ENCODE data around the gene IFNA21.
A peak's percentile ranks its signal among the peaks of the same experiment; 100 is the strongest.
"Not testable (repeated sequence)": the region's sequence is repeated elsewhere in the genome, so short reads cannot be mapped to it uniquely, and the experiment has no call there.

Gene IFNA21

DNA sequence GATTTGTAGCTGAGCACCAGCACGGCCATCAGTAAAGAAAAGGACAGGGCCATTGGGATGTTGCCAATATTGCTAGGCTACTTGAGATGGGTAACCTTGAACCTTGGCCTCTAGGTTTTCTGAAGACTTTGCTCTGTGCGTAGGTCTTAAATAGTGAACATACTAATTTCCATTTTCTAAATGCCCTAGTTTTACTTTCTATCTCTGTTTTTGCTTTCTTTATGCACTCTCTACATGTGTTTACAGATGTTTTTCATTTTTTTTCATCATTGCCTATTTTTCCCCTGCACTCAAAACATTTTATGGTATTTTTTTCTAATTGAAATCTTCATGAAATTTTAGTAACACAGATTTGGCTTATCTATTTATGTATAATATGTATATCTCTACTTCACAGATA lies at the start of gene IFNA21:
Gene IFNA21, minus strand, starts transcription at position 101 of the 400 bp plus-strand sequence. Its CDS starts 48 bp downstream, at position 53.
- not testable (repeated sequence) for DNase-seq

- DNase-seq = not testable (repeated sequence)
Observed at GRCh38 chr9:21213411-21214326, 47.2 kb upstream of the IFNA21 start.

GRCh38 chr9:21212160-21212559 lies 45.7 kb upstream of the IFNA21 start:
- not testable (repeated sequence) for DNase-seq

DNA sequence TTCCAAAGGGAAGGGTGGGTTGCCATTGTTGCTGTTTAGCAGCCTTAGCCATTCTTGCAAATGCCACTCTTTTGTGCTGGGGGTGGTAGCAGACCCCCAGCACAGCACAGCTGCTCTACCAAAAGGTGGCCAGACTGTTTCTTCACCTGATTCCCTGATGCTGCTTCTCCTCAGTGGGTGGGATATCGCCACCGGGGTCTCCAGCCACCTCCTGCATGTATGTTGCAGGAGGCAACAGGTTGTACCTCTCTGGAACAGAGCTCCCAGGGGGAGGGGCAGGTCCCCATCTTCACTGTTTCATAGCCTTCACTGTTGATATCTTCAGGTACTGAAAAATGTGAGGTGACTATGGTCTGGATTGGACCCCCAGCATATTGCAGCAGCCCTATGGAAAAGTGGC lies 44.3 kb upstream of the IFNA21 start:
- DNase-seq = not testable (repeated sequence)

- DNase-seq = no peak
Observed at GRCh38 chr9:21210311-21210710, 43.9 kb upstream of the IFNA21 start.

DNA sequence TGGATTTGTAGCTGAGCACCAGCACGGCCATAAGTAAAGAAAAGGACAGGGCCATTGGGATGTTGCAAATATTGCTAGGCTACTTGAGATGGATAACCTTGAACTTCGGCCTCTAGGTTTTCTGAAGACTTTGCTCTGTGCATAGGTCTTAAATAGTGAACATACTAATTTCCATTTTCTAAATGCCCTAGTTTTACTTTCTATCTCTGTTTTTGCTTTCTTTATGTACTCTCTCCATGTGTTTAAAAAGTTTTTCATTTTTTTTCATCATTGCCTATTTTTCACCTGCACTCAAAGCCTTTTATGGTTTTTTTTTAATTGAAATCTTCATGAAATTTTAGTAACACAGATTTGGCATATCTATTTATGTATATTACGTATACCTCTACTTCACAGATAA lies 40.6 kb upstream of the IFNA21 start, which contains the start of gene IFNA10:
Gene IFNA10, minus strand, starts transcription at position 101 of the 400 bp plus-strand sequence. Its CDS starts 46 bp downstream, at position 55.
- DNase-seq = not testable (repeated sequence)

DNA sequence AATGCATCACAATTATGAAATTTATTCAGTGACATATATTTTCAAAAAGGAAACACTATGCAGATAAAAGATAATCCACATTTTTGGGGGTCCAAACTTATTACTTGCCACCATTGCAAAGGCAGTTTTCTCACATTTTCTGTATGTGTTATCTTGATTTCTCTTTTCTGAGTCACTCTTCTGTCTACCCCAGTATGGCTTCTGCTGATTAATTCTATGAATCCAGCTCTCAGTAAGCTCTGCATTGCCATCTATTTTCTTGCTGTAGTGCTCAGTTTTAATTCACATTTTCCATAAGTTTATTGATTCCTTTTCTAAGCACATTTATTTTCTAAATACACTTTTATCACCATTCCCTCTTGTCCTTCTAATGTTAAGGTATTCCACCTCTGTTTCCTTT lies 38.7 kb upstream of the IFNA21 start:
- no peak for DNase-seq

DNA sequence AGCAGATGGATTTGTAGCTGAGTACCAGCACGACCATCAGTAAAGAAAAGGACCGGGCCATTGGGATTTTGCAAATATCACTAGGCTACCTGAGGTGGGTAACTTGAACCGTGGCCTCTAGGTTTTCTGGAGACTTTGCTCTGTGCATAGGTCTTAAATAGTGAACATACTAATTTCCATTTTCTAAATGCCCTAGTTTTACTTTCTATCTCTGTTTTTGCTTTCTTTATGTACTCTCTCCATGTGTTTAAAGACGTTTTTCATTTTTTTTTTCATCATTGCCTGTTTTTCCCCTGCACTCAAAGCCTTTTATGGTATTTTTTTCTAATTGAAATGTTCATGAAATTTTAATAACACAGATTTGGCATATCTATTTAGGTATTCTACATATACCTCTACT lies 35.6 kb upstream of the IFNA21 start, which contains the start of gene IFNA7:
Gene IFNA7, minus strand, starts transcription at position 101 of the 400 bp plus-strand sequence. Its CDS starts 40 bp downstream, at position 61.
- DNase-seq = not testable (repeated sequence)

GRCh38 chr9:21194867-21195776 lies 28.7 kb upstream of the IFNA21 start:
- DNase-seq = not testable (repeated sequence)

- not testable (repeated sequence) for DNase-seq
Observed at GRCh38 chr9:21187487-21187886, 21.0 kb upstream of the IFNA21 start, which contains the start of gene IFNA4. TSS of gene IFNA4 (minus strand) at chr9:21187587. CDS start at chr9:21187531, 56 bp downstream.

DNA sequence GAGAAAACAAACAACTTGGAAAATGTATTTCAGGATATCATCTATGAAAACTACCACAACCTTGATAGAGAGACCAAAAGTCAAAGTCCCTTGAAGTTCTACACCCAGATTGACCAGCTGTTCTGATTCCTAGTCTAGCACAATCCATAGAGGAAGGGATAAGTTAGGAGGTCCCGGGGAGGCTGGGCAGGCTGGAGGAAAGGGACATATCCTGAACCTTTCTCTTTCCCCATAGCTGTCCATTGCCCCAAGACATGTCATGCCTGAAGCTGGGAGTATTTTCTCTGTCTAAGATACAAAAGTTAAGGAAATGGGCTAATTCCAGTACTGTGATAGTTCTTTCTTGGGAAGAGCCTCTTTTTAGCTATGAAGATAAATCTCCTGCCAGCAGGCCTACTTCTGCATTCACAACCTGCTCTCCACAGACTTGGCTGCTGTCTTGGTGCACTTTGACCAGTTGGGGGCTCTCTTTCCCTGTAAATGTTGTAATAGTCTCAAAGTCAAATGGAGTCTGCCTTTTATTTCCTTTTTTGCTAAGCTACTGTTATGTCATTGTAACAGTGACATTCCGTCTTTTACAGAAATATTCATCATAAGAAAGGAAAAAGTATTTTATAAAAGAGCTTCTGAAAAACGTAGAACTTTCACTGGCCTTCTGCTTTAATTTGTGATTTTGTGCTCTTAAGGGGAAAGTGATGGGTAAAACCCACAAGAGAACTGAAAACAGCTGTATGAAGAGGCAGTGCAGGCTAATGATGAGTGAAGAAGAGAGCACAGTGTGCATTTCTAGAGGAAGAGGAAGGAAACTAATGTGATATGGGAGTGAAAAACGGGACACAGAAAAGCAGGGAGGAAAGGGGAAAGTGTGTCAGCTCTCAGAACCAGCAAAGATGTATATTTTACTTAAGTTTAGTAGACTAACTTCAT lies 16.6 kb upstream of the IFNA21 start:
- not testable (repeated sequence) for DNase-seq

DNA sequence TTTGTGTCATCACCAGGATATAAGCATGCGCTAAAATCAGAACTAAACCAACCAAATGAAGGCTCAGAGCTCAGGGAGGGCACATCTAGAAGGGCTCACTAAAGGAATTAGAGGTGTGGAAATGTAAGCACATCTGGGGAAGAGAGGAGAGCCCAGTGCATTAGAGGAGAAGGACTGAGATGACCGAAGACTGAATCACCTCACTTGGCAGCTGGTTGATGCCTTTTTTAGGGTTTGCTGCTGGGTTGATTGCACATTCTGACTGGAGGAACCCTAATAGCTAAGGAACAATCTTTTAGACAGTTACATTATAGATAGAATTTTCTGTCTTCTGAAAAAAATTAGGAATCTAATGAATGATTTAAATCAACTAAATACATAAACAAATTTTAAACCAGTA lies 8.2 kb upstream of the IFNA21 start:
- no peak for DNase-seq

DNA sequence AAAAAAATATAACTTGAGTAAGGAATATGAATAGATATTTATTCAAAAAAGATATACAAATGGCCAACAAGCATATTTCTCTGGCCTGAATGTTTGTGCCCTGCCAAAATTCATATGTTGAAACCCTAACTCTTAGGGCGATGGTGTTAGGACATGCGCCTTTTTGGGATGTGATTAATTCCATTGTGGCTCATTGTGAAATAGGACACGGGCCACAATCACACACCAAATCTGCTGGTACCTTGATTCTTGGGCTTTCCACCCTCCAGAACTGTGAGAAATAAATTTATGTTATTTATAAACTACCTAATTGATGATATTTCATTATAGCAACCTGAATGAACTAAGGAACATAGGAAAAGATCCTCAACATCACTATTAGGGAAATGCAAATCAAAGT lies 5.7 kb upstream of the IFNA21 start:
- no peak for DNase-seq

DNA sequence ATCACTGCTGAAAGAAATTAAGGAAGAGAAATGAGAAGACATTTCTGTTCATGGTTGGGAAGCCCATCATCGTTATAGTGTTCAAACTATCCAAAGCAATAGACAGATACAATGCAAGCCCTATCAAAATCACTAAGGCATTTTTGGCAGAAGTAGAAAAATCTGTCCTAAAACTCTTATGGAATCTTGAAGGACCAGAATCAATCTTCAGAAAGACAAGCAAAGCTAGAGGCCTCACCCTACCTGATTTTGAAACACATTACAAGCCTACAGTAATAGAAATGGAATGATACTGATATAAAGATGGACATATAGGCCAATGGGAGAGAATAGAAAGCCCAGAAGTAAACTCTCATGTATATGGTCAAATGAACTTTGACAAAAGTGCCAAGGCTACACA lies 4.9 kb upstream of the IFNA21 start:
- no peak for DNase-seq

- DNase-seq = no peak
Observed at GRCh38 chr9:21165516-21165915, 944 bp downstream of the IFNA21 start.

- DNase-seq = peak; percentile 35
Observed at GRCh38 chr9:21160178-21160577, 6.3 kb downstream of the IFNA21 start.

- DNase-seq = no peak
Observed at GRCh38 chr9:21155501-21155900, 11.0 kb downstream of the IFNA21 start.

GRCh38 chr9:21154018-21154608 lies 12.3 kb downstream of the IFNA21 start:
- DNase-seq = no peak

- no peak for DNase-seq
Observed at GRCh38 chr9:21153336-21154017, 13.0 kb downstream of the IFNA21 start.

GRCh38 chr9:21144603-21145002 lies 21.9 kb downstream of the IFNA21 start:
- DNase-seq = no peak

- DNase-seq = no peak
Observed at GRCh38 chr9:21141427-21141882, 25.0 kb downstream of the IFNA21 start, which contains the start of gene IFNW1. TSS of gene IFNW1 (minus strand) at chr9:21141832. CDS start at chr9:21141570, 262 bp downstream.
